ENCODE measurements around the gene APMAP. TPM values are rescaled to one million over a fixed set of nuclear protein-coding genes. Genes with fewer than 3 reads are reported as not detected.

Gene APMAP
- total and polyA plus RNA-seq, 2 of the 13 experiments (the other 11 are each of a cell fraction or from before 2014, with no cell fraction given): 168 to 214 TPM

GRCh38 chr20:24994470-24995368 is 2.2 kb upstream of the APMAP start (continued):
- TF ChIP-seq ZNF737 (CRISPR knock-in tag; IDR thresholded peaks at IDR 0.05; ENCODE audit: borderline replicate concordance) (0 out of 2 replicates have a peak, but pooled peaks have one; percentile 43), ZNF17 (CRISPR knock-in tag; IDR thresholded peaks at IDR 0.05) (no peak), GABPB1 (CRISPR knock-in tag; IDR thresholded peaks at IDR 0.05) (no peak; the same call in 1 of the 2 replicates), ZNF142 (CRISPR knock-in tag; IDR thresholded peaks at IDR 0.05) (no peak), ZNF790 (CRISPR knock-in tag; IDR thresholded peaks at IDR 0.05; ENCODE audit: borderline replicate concordance) (no peak), ZZZ3 (CRISPR knock-in tag; IDR thresholded peaks at IDR 0.05; ENCODE audit: borderline replicate concordance) (no peak), NCOA5 (CRISPR knock-in tag; IDR thresholded peaks at IDR 0.05) (no peak), MAFG (CRISPR knock-in tag; IDR thresholded peaks at IDR 0.05) (no peak), NCOA1 (CRISPR knock-in tag; IDR thresholded peaks at IDR 0.05) (no peak), ZNF136 (CRISPR knock-in tag; IDR thresholded peaks at IDR 0.05; ENCODE audit: low read depth) (no peak), MXD1 (CRISPR knock-in tag; IDR thresholded peaks at IDR 0.05) (no peak), MEIS1 (CRISPR knock-in tag; IDR thresholded peaks at IDR 0.05; ENCODE audit: borderline replicate concordance) (peak; percentile 87; the same call in 1 of the 2 replicates), EED (CRISPR knock-in tag; IDR thresholded peaks at IDR 0.05) (no peak), ZBTB26 (CRISPR knock-in tag; IDR thresholded peaks at IDR 0.05; ENCODE audit: borderline replicate concordance) (no peak; the same call in 1 of the 2 replicates), SOX13 (IDR thresholded peaks at IDR 0.05) (no peak), SOX13 (CRISPR knock-in tag; conservative IDR thresholded peaks at IDR 0.05 in 1 of 2, IDR thresholded peaks at IDR 0.05 in 1 of 2) (no peak; a peak in 1 of 4 replicates), ZNF496 (CRISPR knock-in tag; IDR thresholded peaks at IDR 0.05; ENCODE audit: insufficient replicate concordance) (no peak), ZNF234 (CRISPR knock-in tag; conservative IDR thresholded peaks at IDR 0.05) (no peak), ZNF432 (CRISPR knock-in tag; IDR thresholded peaks at IDR 0.05; ENCODE audit: borderline replicate concordance) (no peak)

All from HepG2 (cell line).